Ovary (tissue), 9 donors: ENCODE results near the gene DRD3. TPM values are rescaled to one million over a fixed set of nuclear protein-coding genes. Genes with fewer than 3 reads are reported as not detected.

ENCODE experiments used
- polyA plus RNA-seq, 2 donors: library from polyadenylated mRNA; stranded (reverse); fragments of 200-250 nt in 1 of 2; fragments of 350-450 nt in 1 of 2; fragmentation: Illumina TruSeq in 1 of 2; extraction: RNeasy Lipid Tissue Mini Kit (QIAGEN cat#74804) in 1 of 2; gene quantifications; one replicate each; pipeline ENCODE4 v1.2.3, GENCODE V29; 2013 to 2014
- total RNA-seq, 7 donors: library from RNA; depleted of rRNA in 2 of 7; stranded (reverse); fragments of >200 nt in 2 of 7; fragmentation: NEBNext Ultra II Directional in 3 of 7; extraction: Animal tissue kit (Norgen Biotek cat#: 25700) in 3 of 7; gene quantifications; one replicate each; pipeline versions ENCODE4 v1.1.0 to v1.2.4, GENCODE V29; 2016 to 2023
- donor health status: DM: no; HTN: no; CAD: no; lungs with moderate emphysema.
- donor health status: DM: no; HTN: no; CAD: no.
- donor health status: Bipolar disorder and iron deficiency.
- donor health status: DM: yes; HTN: yes; CAD: no.
- donor health status: DM: no; HTN: no; CAD: no.
- donor health status: DM: yes; HTN: yes; CAD: no.

The DRD3 gene
- total and polyA plus RNA-seq, 9 donors: not detected

Other genes with a start within 250 kb of the DRD3 start
- gene ZDHHC23, start 231.0 kb downstream of the DRD3 start, total RNA-seq: 1 to 10 TPM; 1.4 to 6.7 (median 3.0) TPM
- gene ZDHHC23, start 231.0 kb downstream of the DRD3 start, polyA plus RNA-seq: 1 to 10 TPM in 1 of 2 donors, under 1 TPM in 1; 0.80 to 2.9 TPM
- 10 to 100 TPM in 1 of 7 donors, 1 to 10 TPM in 6; 4.6 to 15.0 (median 5.8) TPM for gene CCDC191, start 122.5 kb downstream of the DRD3 start, total RNA-seq
- 1 to 10 TPM; 3.1 to 4.9 TPM for gene CCDC191, start 122.5 kb downstream of the DRD3 start, polyA plus RNA-seq
- gene QTRT2, start 122.3 kb downstream of the DRD3 start, total RNA-seq: 10 to 100 TPM; 13.0 to 32.6 (median 20.8) TPM
- gene QTRT2, start 122.3 kb downstream of the DRD3 start, polyA plus RNA-seq: 10 to 100 TPM in 1 of 2 donors, 1 to 10 TPM in 1; 6.4 to 15.4 TPM
- under 1 TPM in 1 of 7 donors, not detected in 6; 0.12 TPM for gene ZNF80, start 58.5 kb upstream of the DRD3 start, total RNA-seq
- gene ZNF80, start 58.5 kb upstream of the DRD3 start, polyA plus RNA-seq: under 1 TPM in 1 of 2 donors, not detected in 1; 0.02 TPM
- under 1 TPM in 3 of 7 donors, not detected in 4; 0.12 to 0.35 (median 0.28) TPM for gene TIGIT, start 115.0 kb upstream of the DRD3 start, total RNA-seq
- under 1 TPM; 0.07 to 1.00 TPM for gene TIGIT, start 115.0 kb upstream of the DRD3 start, polyA plus RNA-seq